Smooth muscle cell of the brain vasculature (primary cell): ENCODE results near the gene UBD.

Experiments
- DNase-seq: peaks from one replicate; pipeline ENCODE4 v3.0.0-alpha.2; 2012; ENCODE audit warnings: low read depth, low spot score

The UBD gene

DNA sequence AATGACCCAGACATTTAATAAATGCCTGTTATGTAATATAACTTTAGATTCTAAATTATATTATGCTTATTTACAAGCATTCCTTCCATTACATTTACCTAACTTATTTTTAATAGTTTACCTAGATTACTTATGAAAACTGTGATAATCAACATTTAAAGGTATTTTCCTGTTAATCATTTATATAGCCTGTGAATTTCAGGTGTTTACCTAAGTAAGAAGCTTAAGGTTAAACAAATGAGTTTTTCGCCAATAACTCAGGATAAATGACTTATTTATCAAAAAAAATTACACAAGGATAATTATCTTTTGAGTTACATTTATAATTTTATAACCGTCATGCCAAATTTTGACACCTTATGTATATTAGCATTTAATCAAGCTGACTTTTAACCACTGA is 35.5 kb downstream of the UBD start:
- no peak for DNase-seq

DNA sequence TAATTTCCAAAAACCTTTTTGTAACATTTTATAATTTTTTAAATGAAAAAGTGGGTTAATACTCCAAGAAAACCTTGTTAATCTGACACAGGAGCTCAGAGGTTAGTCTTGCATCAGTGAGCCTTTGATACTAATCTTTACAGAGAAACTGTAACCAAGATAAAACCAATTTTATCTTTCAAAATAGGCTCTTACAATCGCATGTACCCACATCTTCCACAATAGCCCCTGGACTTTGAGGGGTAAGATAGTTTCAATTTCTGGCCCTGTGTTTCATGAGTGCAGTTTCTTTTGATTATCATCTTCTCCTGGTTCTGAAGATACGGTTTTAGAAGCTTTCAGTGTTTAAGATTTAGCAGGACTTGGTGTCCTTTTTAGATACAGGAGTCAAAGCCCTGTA is 37.3 kb downstream of the UBD start:
- no peak for DNase-seq

DNA sequence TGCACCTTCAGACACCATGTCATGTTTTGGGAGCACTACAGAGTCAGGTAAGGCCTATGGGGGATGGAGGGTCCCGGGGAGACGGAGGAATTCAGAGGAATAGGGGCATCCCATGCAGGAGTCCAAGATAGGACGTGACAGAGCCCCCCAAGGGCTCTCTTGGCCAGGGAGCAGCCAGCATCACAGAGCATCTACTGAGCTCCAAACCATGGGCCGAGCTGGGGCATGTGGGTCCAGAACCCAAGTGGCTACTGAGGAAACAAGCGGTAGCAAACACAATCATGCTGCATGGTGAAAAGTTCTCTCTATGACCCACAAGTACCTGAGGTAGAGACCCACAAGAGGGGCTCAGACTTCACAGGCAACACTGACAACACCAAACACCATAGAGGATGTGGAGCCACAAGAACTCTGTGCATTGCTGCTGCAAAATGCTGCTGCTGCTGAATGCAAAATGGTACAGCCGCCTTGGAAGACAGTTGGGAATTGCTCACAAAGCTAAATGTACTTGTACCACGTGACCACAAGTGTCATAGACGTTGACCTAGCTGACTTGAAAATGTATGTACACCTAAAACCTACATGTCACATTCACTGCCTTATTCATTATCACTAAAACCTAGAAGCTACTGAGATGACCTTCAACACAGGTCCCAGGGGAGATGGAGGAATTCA is 38.4 kb downstream of the UBD start:
- no peak for DNase-seq

- no peak for DNase-seq
Measured at GRCh38 chr6:29520232-29520631, 39.3 kb downstream of the UBD start.

DNA sequence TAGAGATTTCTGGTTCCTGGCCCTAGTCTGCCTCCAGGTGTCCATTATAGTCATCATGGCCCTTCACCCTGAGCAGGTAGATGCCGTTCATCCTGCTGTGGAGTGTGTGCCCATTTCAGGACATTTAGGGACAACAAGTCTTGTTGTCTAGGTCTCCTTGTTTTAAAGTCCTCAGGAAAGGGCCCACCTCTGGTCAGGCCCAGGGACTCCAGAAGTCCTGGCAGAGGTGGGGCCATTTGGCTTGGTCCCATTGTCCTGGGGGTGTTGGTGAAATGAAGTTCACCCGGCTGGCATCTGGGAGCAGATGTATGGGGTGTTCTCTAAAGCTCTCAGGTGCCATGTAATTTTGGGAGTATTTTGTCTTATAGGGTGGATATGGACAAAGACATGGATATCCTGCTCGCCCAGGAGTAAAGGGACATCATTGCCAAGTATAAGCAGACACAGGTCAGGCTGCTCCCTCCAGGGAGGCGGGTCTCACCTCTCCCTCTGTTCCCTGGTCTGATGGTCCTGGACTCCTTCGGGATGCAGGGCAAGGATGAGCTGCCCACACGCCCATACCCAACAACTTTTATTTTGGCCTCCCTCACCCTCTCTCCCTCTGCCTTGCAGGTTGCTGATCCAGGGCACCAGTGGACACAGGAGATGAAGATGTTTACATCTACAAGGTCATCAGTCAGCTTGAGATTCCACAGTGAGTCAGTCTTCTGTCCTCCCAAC is 40.1 kb downstream of the UBD start:
- no peak for DNase-seq

DNA sequence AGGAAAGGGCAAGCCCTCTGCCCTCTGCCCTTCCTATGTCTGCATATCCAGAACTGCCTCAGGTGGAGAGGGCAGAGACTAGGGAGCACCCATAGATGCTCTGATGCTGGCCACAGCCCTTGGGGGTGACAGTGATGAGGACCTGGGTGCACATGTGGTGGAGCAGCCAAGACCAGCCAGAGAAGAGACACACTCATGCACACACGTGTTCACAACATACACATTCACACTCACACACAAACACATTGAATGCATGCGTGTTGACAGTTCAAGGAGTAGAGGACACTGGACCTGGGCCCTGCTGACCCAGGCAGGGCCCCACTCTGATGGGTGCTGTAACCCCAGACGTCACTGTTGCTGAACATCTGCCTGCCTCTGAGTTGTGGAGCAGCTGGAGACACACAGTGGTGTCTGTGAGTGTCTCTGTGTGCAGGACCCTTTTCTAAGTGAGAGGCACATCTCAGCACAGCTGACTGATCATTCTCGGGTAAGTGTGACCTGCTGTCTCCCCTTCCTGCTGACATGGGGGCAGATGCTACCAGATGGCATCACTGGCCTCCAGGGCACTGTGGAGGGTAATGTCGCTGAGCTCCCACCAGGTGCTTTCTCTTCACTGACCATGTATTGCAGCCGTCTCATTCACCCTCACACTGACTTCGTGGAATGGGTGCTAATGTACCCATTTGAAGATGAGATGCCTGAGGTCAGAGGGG is 41.6 kb downstream of the UBD start:
- no peak for DNase-seq

DNA sequence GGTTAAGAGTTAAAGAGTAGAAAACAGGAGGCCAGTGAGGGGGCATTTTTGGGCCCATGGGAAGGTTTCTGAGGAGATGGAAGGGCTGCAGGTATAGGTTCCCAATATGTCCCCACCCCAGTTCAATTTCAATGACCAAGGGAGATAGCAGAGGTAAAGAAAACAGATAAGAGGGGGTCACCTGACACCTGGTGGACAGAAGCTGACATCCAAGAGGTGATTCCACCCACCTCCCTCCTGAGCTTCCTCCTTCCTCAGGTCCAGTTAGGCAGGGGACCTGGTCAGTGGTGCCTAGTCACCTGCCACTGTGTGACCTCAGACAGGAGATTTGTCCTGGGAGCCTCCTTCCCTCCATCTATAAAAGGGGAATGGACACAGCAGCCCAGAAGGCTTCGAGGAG is 42.3 kb downstream of the UBD start:
- DNase-seq: no peak

DNA sequence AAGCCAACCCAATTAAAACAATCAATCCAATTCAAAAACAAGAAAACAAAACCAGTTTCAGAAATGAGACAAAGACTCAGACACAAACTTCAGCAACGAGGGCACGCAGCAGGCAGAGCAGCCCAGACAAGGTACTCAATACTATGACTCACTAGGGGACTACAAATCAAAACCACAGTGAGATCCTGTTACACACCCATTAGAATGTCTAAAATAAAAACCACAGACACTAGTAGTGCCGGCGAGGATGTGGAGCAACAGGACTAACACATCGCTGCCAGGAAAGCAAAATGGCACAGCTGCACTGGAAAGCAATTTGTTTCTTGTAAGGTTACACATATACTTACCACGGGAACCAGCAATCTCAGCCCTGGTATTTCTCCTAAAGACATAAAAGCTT is 43.4 kb downstream of the UBD start:
- no peak for DNase-seq

DNA sequence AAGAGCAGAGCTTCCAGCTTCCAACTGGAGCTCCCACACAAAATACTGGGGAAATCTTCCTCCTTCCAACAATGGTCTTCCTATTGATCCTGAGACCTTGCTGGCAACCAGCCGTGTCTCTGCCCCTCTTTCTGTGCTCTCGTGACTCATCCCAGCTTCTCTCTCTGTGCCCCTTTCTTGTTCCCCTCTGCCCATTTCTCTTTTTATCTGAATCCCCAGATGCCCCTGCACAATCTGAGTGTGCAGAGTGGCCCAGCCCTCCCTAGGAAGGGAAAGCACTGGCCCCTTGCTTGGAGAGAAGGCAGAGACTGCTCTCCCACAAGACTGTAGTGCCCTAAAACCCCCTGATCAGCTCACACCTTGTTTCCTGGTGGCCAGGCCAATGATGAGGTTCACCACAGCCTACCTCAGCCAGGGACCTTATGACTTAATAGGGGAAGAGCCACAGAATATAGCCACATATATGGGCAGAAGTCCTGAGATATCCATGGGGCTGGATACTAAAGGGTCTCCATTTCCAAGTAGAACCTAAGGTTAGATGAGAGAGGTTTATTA is 48.7 kb downstream of the UBD start:
- DNase-seq: no peak

DNA sequence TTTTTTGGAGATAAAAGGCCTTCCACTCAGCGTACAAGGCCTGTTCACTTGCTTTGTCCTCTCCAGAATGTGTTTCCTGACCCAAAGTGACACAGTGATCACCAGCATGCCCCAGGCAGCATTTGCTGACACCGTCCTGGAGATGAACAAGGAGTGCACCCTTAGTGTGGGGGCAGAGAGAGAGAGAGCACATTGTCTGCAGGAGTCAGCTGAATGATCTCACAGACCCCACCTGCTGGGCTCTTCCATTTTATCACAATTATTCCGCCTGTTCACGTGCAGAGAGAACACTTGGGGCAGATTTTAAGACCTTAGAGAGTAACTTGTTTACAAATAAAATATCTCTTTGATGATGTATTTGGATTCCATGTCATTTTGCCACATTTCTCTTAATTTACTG is 49.3 kb downstream of the UBD start:
- no peak for DNase-seq

- DNase-seq: no peak
Measured at GRCh38 chr6:29509711-29510110, 49.8 kb downstream of the UBD start.

- no peak for DNase-seq
Measured at GRCh38 chr6:29509239-29509638, 50.3 kb downstream of the UBD start.

- no peak for DNase-seq
Measured at GRCh38 chr6:29507319-29507718, 52.2 kb downstream of the UBD start.

GRCh38 chr6:29506446-29507067 is 53.0 kb downstream of the UBD start:
- DNase-seq: no peak

GRCh38 chr6:29505808-29506207 is 53.7 kb downstream of the UBD start:
- no peak for DNase-seq
